GM12873 (cell line): ENCODE results near the gene ATP2C1.

Source experiments
- CTCF ChIP-seq: IDR thresholded peaks from 2 replicates; pipeline ENCODE4 v1.5.1; 2012; ENCODE audit warnings: low read depth, mild to moderate bottlenecking, moderate library complexity, low read length, control low read depth; ENCODE audit not compliant: insufficient read depth; ENCODE audit errors: missing control alignments

Gene ATP2C1

GRCh38 chr3:130907500-130907899 is 13.6 kb downstream of the ATP2C1 start:
- no peak for TF ChIP-seq CTCF

GRCh38 chr3:130907966-130908365 is 14.1 kb downstream of the ATP2C1 start:
- TF ChIP-seq CTCF: no peak

GRCh38 chr3:130915567-130916292 is 21.8 kb downstream of the ATP2C1 start:
- TF ChIP-seq CTCF: no peak

- no peak for TF ChIP-seq CTCF
Measured at GRCh38 chr3:130916507-130917167, 22.8 kb downstream of the ATP2C1 start.

GRCh38 chr3:130918328-130918727 is 24.4 kb downstream of the ATP2C1 start:
- TF ChIP-seq CTCF: no peak

GRCh38 chr3:130925628-130926027 is 31.7 kb downstream of the ATP2C1 start:
- no peak for TF ChIP-seq CTCF

- no peak for TF ChIP-seq CTCF
Measured at GRCh38 chr3:130926504-130926903, 32.6 kb downstream of the ATP2C1 start.
